Measurements from ENCODE around the gene TFAP2A.

- peak in 10 of 12 donors; percentile 16 to 54 (median 43) for TF ChIP-seq CTCF (IDR thresholded peaks at IDR 0.05)
- no peak for TF ChIP-seq POLR2A (IDR thresholded peaks at IDR 0.05)
Measured at GRCh38 chr6:10429638-10430427, 15.0 kb upstream of the TFAP2A start.

Data from heart left ventricle (tissue), 13 donors.